ENCODE measurements around the gene NDUFAF5. TPM values are rescaled to one million over a fixed set of nuclear protein-coding genes. Genes with fewer than 3 reads are reported as not detected.

The NDUFAF5 gene
- total RNA-seq, 1 experiment from 2014 or later: 40.2 TPM

- H4K91ac ChIP-seq (ENCODE audit: insufficient read length, low read depth, low read length): no peak overlapping the region
- H3K4me1 Mint-ChIP-seq: peaks cover 6 to 7% of the 10 kb centered on the region in 2 experiments
These were observed 37.0 kb downstream of the NDUFAF5 start for GRCh38 chr20:13821876-13822275.

More at GRCh38 chr20:13821876-13822275, 37.0 kb downstream of the NDUFAF5 start:
- H4K5ac ChIP-seq (ENCODE audit: insufficient read length, low read depth, low read length): no peak overlapping the region
- no peaks in the 10 kb centered on the region for H3K79me2 ChIP-seq (ENCODE audit: insufficient read depth, low read length)
- H3K9me3 ChIP-seq (ENCODE audit: control insufficient read depth, low read depth, low read length): no peaks in the 10 kb centered on the region
- H3K27ac Mint-ChIP-seq: no peak overlapping the region
- H3K23me2 ChIP-seq (ENCODE audit: insufficient read length, low read depth, low read length, poor library complexity, severe bottlenecking): no peaks in the 10 kb centered on the region
- no peak overlapping the region for H3K27ac ChIP-seq (ENCODE audit: insufficient read length, low read depth, low read length)
- no peak overlapping the region for H2BK15ac ChIP-seq (ENCODE audit: low read depth, low read length)
- DNase-seq: no peak
- no CpG with 5 or more reads among the region's 7 CpGs for WGBS (ENCODE audit: extremely low coverage, insufficient read length, low lambda C conversion rate)
- no peak overlapping the region for H2BK120ac ChIP-seq (ENCODE audit: low read depth, low read length, poor library complexity, severe bottlenecking)
- TF ChIP-seq CTCF (conservative IDR thresholded peaks at IDR 0.05): no peak
- no peak overlapping the region for H2AK5ac ChIP-seq (ENCODE audit: insufficient read length, low read length)
- no peak overlapping the region for H3K4me3 Mint-ChIP-seq
- H3T11ph ChIP-seq (ENCODE audit: low read length): no peak overlapping the region
- no peaks in the 10 kb centered on the region for H4K20me1 ChIP-seq (ENCODE audit: control insufficient read depth, insufficient read depth, insufficient read length)
- H3K27me3 Mint-ChIP-seq (ENCODE audit: low read depth): no peaks in the 10 kb centered on the region
- H4K8ac ChIP-seq (replicated peaks; ENCODE audit: insufficient read length, low read depth, low read length): no peak overlapping the region
- no peak overlapping the region for H3K56ac ChIP-seq (ENCODE audit: insufficient read length, low read depth, low read length)
- H3K18ac ChIP-seq (ENCODE audit: insufficient read length, low read depth, low read length): no peak overlapping the region
- no peaks in the 10 kb centered on the region for H3K79me1 ChIP-seq (ENCODE audit: insufficient read depth, low read depth, low read length, poor library complexity, severe bottlenecking)
- no peaks in the 10 kb centered on the region for H3K27me3 ChIP-seq (ENCODE audit: insufficient read depth, low read length)
- no peak overlapping the region for H3K23ac ChIP-seq (ENCODE audit: insufficient read length, low read depth, low read length)
- H3K9me3 Mint-ChIP-seq: no peaks in the 10 kb centered on the region
- no peak overlapping the region for H2BK20ac ChIP-seq (ENCODE audit: low read depth, low read length, poor library complexity, severe bottlenecking)
- H3K4me2 ChIP-seq (ENCODE audit: insufficient read depth, insufficient read length, low read length): no peak overlapping the region
- no peak overlapping the region for H2BK12ac ChIP-seq (ENCODE audit: insufficient read length, low read depth, low read length)
- H3K4me1 ChIP-seq (ENCODE audit: insufficient read depth, low read length): no peaks in the 10 kb centered on the region
- H3K14ac ChIP-seq (ENCODE audit: insufficient read depth, low read length): no peak overlapping the region
- H2AFZ ChIP-seq (ENCODE audit: low read length): no peak overlapping the region
- no peak overlapping the region for H3K4ac ChIP-seq (ENCODE audit: low read depth, low read length)
- H3K36me3 Mint-ChIP-seq (ENCODE audit: insufficient read depth in 1 of 3, low read depth in 3 of 3): peaks cover 0 to 18% (median 13%) of the 10 kb centered on the region in 3 experiments; a peak in 6 of 7 replicates
- H2BK5ac ChIP-seq (ENCODE audit: insufficient read length, low read length): no peak overlapping the region
- H3K9ac ChIP-seq (ENCODE audit: extremely low read depth, insufficient read length, low read length): no peak overlapping the region

Measured in H9 (cell line).